Panc1 (cell line): ENCODE measurements around the gene CCDC85A.

Source experiments
- POLR2AphosphoS5 ChIP-seq: IDR thresholded peaks from 2 replicates; pipeline ENCODE4 v1.6.1; 2012; ENCODE audit warnings: mild to moderate bottlenecking, low read depth, low read length, moderate library complexity
- REST ChIP-seq, 2 experiments: IDR thresholded peaks; 2 replicates each; pipeline ENCODE4 v1.6.1; 2011 to 2012; ENCODE audit warnings: low read depth in 2 of 2, control low read depth in 1 of 2, low read length in 1 of 2, mild to moderate bottlenecking in 1 of 2, moderate library complexity in 1 of 2; ENCODE audit not compliant: insufficient read depth in 1 of 2
- SIN3A ChIP-seq: IDR thresholded peaks from 2 replicates; pipeline ENCODE4 v1.6.1; 2012; ENCODE audit warnings: low read depth, mild to moderate bottlenecking, low read length, moderate library complexity, borderline replicate concordance; ENCODE audit not compliant: insufficient read depth
- TF ChIP-seq, protein P1 (sequence below): fragments of 450-650 bp; IDR thresholded peaks from 2 replicates; pipeline ENCODE4 v1.5.1; 2017; ENCODE audit warnings: mild to moderate bottlenecking

GRCh38 chr2:56286936-56287335 lies 103.1 kb downstream of the CCDC85A start:
- TF ChIP-seq, protein P1, sequence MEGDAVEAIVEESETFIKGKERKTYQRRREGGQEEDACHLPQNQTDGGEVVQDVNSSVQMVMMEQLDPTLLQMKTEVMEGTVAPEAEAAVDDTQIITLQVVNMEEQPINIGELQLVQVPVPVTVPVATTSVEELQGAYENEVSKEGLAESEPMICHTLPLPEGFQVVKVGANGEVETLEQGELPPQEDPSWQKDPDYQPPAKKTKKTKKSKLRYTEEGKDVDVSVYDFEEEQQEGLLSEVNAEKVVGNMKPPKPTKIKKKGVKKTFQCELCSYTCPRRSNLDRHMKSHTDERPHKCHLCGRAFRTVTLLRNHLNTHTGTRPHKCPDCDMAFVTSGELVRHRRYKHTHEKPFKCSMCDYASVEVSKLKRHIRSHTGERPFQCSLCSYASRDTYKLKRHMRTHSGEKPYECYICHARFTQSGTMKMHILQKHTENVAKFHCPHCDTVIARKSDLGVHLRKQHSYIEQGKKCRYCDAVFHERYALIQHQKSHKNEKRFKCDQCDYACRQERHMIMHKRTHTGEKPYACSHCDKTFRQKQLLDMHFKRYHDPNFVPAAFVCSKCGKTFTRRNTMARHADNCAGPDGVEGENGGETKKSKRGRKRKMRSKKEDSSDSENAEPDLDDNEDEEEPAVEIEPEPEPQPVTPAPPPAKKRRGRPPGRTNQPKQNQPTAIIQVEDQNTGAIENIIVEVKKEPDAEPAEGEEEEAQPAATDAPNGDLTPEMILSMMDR = no peak
- TF ChIP-seq SIN3A (no peak), REST (IDR thresholded peaks at IDR 0.05; ENCODE audit: insufficient read depth in 1 of 2, low read depth in 2 of 2, low read length in 1 of 2) (no peak), POLR2AphosphoS5 (no peak)
